ENCODE measurements around the gene EFCAB3.
"Not testable (repeated sequence)": the region's sequence is repeated elsewhere in the genome, so short reads cannot be mapped to it uniquely, and the experiment has no call there.

Gene EFCAB3

DNA sequence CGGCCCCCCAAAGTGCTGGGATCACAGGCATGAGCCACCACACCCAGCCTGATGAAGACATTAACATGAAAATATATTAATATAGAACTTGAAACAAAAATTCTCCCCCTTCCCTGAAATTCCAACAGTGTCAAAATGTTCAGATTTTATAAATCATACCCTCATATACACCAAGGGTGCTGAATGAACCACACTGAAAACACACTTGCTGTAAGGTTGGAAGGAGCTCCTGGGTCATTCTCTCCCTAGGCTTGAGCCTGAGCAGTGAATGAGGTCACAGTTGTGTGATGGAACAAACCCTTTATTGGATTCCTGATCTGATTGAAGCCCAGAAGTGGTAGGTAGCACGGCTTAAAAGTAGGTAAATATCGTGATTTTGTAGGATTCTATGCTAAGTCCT lies at the start of gene EFCAB3:
TSS of gene EFCAB3 (plus strand) at position 301 of the 400 bp plus-strand sequence. CDS start 2,427 bp downstream, outside the sequence.
- Mint-ChIP-seq H3K4me1 (no peaks in the 10 kb centered on the region), H3K9me3 (no peaks in the 10 kb centered on the region), H3K27ac (no peak within 1 kb of the TSS), H3K4me3 (no peak within 1 kb of the TSS), H3K27me3 (peaks cover 9% of the 10 kb centered on the region)
- ATAC-seq: no peak
- DNase-seq: no peak

DNA sequence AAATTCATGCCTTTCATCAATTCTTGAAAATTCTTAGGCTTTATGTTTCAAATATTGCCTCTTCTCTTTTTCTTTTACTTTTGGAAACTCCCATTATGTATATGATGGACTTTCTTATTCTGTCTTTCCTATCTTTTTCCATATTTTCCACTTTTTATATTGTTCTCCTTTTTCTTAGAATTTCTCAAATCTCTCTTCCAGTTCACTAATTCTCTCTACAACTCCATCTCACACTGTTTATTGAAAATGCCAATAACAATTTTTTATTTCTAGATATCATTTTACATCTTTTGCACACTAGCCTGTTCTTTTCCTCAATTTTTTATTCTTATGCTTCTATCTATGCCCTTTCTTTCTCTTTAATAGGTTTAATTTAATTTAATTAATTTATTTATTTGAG lies 43.8 kb upstream of the EFCAB3 start:
- Mint-ChIP-seq H3K4me3 (no peak overlapping the region), H3K27me3 (no peaks in the 10 kb centered on the region), H3K4me1 (no peaks in the 10 kb centered on the region), H3K9me3 (peaks cover 5 to 8% of the 10 kb centered on the region in 2 donors), H3K27ac (no peak overlapping the region)
- no peak for DNase-seq
- no peak for ATAC-seq

DNA sequence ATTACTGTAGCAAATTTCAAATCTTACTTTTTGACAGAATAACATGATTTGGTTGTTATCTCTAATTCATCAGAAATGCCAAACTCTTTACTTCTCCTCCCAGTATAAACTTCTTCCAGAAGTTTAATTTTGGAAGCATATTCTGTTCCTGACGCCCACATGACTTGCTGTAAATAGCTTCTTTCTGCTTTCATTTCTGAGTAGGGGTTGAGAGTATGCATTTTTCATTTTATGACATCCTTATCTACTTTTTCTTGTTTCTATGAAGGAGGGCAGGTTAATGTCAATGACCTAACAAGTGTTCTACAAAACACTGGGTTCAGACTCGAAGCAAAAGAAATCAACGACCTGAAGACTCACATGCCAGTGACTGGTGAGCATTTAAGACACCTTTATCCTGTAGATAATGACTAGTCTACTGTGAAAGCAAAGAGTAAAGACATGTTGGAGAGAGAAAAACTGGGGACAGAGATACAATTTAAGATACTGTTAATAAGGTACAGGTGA lies 36.5 kb upstream of the EFCAB3 start:
- no peaks in the 10 kb centered on the region for H3K4me1 Mint-ChIP-seq
- DNase-seq: no peak
- no peak for ATAC-seq
- peaks cover 48% of the 10 kb centered on the region for H3K27me3 Mint-ChIP-seq
- H3K9me3 Mint-ChIP-seq: peaks cover 0 to 5% of the 10 kb centered on the region in 2 donors
- H3K4me3 Mint-ChIP-seq: no peak overlapping the region
- H3K27ac Mint-ChIP-seq: no peak overlapping the region

DNA sequence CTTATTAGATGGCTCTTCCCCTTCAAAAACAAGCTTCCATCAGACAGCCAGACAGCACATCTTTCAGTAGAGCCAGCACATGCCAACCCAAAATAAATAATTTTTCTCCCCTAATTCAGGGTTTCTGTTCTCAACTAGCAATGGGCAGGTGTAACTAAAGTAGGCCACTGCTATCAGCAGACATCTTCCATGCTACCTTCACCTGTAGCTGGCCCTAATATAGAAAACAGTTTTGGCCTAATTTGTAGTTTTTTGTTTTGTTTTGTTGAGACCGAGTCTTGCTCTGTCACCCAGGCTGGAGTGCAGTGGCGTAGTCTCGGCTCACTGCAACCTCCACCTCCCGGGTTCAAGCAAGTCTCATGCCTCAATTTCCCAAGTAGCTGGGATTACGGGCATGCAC lies 29.2 kb upstream of the EFCAB3 start:
- ATAC-seq: no peak
- Mint-ChIP-seq H3K27me3 (peaks cover 53% of the 10 kb centered on the region), H3K4me3 (no peak overlapping the region), H3K27ac (no peak overlapping the region), H3K4me1 (no peaks in the 10 kb centered on the region), H3K9me3 (peaks cover 0 to 5% of the 10 kb centered on the region in 2 donors)
- DNase-seq: no peak

DNA sequence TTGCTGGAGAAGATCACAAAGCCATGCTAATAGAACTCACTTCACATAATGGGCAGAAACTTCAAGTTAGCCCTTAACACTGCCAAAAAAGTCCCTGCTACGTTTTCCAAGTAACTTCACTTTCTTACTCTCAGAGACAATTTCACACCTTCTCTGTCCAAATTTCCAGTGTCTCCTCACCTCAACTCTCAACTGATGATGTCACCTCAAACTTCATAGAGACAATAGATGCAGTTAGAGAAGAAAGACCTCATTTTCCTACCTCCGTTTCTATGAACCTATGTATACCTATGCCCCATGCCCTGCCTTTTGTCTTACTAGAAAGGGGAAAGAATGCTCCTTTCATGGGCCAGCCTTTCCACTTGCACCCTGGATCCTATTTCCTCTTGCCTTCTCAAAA lies 14.2 kb upstream of the EFCAB3 start:
- Mint-ChIP-seq H3K4me1 (no peaks in the 10 kb centered on the region), H3K9me3 (peaks cover 5 to 10% of the 10 kb centered on the region in 2 donors), H3K27ac (no peak overlapping the region), H3K27me3 (peaks cover 9% of the 10 kb centered on the region), H3K4me3 (no peak overlapping the region)
- DNase-seq: no peak
- ATAC-seq: no peak

DNA sequence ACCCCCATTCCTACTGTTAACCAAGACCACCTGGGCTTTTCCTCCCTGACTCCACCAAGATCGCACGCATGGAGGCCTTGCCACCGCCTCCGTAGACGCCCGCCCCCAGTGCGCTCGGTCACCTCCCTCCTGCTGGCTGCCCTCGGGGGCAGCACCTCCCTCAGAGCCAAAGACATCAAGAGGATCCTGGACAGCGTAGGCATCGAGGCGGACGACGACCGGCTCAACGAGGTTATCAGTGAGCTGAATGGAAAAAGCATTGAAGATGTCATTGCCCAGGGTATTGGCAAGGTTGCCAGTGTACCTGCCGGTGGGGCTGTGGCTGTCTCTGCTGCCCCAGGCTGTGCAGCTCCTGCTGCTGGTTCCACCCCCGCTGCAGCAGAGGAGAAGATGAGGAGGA lies 1.2 kb downstream of the EFCAB3 start:
- ATAC-seq (no peak), DNase-seq (no peak)
- Mint-ChIP-seq H3K27ac (no peak overlapping the region), H3K27me3 (peaks cover 9% of the 10 kb centered on the region), H3K9me3 (no peaks in the 10 kb centered on the region), H3K4me3 (no peak overlapping the region), H3K4me1 (no peaks in the 10 kb centered on the region)

DNA sequence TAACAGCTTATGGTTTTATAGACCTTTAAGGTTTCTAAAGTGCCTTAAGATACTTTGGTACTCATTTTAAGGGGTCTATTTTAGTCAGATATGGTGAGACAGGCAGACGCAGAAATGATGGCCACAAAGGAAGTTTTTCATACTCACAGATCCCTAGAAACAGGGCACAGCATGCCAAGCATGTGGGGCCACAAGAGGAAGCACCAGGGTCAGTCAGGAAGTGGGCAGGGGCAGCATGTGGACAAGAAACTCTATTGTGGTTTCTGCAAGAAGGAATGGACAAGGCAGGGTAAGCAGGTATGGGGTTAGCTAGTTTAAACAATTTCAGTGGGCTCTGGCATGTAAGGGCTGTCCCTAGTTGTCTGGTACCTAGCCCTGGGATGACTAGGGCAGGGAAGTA lies 8.5 kb downstream of the EFCAB3 start:
- Mint-ChIP-seq H3K4me3 (no peak overlapping the region), H3K27me3 (no peaks in the 10 kb centered on the region), H3K9me3 (no peaks in the 10 kb centered on the region), H3K27ac (no peak overlapping the region), H3K4me1 (no peaks in the 10 kb centered on the region)
- ATAC-seq (no peak), DNase-seq (no peak)

DNA sequence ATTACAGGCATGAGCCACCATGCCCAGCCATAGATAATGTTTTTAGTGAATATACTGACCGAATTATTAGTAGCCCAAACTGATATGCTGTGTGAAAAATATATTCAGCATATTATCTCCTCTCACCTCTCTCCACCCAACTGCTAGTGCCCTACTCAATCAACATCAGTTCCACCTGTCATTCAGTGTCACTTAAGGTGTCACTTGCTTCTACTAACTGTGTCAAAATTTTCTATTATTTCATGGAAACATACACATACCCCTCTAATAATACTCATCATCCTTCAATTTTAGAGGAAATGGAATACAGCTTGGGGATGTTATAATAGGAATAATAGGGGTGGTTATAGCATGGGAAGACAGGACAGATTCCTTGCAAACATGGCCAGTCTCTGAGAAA lies 12.6 kb downstream of the EFCAB3 start:
- H3K4me1 Mint-ChIP-seq: no peaks in the 10 kb centered on the region
- H3K9me3 Mint-ChIP-seq: no peaks in the 10 kb centered on the region
- H3K4me3 Mint-ChIP-seq: no peak overlapping the region
- no peak for ATAC-seq
- no peak overlapping the region for H3K27ac Mint-ChIP-seq
- peaks cover 11% of the 10 kb centered on the region for H3K27me3 Mint-ChIP-seq
- no peak for DNase-seq

DNA sequence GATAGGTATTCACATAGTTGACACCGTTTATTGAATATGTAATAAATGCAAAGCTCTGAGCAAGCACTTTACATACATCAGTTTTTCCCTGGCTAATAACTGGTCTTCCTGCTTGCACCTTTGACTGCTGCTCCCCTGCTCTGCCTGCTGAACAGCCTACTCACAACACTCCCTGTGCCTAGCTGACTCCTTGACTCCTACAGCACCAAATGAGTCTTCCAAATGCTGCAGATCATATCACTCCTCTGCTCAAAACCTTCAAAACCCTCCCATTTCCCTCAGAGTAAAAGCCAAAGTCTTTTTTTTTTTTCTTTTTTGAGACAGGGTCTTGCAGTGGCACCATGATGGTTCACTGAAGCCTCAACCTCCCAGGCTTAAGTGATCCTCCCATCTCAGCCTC lies 18.5 kb downstream of the EFCAB3 start:
- Mint-ChIP-seq H3K4me3 (no peak overlapping the region), H3K4me1 (no peaks in the 10 kb centered on the region), H3K27ac (no peak overlapping the region), H3K9me3 (no peaks in the 10 kb centered on the region), H3K27me3 (peaks cover 40% of the 10 kb centered on the region)
- no peak for ATAC-seq
- DNase-seq: no peak

DNA sequence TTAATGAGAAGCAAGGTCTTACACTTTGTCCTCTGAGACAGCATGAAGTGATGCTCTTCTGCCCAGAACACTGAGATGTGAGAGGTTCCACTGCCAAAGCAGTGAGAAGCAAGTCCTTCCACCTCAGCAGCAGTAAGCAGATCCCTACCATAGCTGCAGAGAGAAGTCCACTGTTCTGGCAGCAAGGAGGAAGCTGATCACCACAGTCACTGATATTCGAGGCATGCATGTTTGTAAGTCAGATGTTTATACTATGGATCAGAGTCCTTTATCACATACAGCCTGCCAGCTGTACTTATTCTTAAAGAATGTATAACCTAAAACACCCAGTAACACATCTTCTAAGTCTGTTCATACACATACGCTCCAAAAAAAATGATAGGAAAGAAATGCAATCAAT lies 25.1 kb downstream of the EFCAB3 start:
- no peaks in the 10 kb centered on the region for H3K4me1 Mint-ChIP-seq
- no peak overlapping the region for H3K27ac Mint-ChIP-seq
- H3K27me3 Mint-ChIP-seq: peaks cover 33% of the 10 kb centered on the region
- DNase-seq (no peak), ATAC-seq (no peak)
- no peaks in the 10 kb centered on the region for H3K9me3 Mint-ChIP-seq
- no peak overlapping the region for H3K4me3 Mint-ChIP-seq

DNA sequence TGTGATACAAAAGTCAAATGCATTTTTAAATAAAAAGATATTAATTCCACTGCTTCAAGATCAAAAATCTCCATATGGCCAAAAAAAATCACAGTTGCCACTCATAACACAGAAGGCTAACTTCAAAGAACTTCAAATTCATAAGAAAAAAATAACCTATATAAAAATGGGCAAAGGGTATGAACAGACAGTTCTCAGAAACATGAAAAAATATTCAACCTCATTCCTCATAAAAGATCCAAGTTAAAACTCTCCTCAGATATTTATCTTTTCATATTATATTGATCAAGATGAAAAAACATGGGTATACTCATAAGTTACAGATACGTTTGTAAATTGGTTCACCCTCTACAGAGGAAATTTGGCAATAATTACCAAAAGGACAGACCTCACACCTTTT lies 32.7 kb downstream of the EFCAB3 start:
- H3K4me3 Mint-ChIP-seq, DNase-seq, H3K27me3 Mint-ChIP-seq, H3K9me3 Mint-ChIP-seq, H3K27ac Mint-ChIP-seq, ATAC-seq, H3K4me1 Mint-ChIP-seq: not testable (repeated sequence)

DNA sequence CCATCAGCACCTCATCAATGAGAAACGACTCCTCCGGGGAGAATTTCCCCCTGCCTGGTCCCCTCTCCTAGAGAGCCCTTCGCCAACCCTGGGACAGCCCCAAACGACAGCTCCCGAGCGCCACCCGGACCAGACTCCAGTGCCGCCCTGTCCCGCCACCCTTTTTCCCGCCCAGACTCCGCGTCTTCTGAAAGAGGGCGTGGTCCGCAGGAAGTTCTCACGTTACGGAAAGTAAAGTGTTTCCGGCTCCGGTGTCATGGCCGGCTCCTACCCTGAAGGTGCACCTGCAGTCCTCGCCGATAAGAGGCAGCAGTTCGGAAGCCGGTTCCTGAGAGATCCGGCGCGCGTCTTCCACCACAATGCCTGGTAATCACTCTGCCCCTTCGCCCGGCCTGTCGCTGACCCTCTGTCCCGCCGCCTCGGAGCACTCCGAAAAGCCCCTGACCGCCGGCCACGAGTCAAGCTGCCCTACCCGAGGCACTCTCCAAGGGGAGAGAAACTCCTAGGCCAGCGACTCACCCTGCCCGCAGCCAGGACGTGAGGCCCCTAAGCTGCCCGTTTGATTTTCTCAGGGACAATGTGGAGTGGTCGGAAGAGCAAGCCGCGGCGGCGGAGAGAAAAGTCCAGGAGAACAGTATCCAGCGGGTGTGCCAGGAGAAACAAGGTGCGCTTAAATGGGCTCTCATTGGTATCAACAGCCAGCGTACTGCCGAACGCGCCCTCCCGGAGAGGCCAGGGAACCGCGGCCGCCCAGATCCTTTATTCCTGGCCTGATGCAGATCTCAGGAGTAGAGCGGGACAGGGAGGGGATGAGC lies 43.5 kb downstream of the EFCAB3 start, which contains the start of gene METTL2A:
TSS of gene METTL2A (plus strand) at position 251 of the 815 bp plus-strand sequence. CDS start at position 257, 6 bp downstream.
- Mint-ChIP-seq H3K4me3 (peak within 1 kb of the TSS; percentile 94 to 99), H3K4me1 (peaks cover 21% of the 10 kb centered on the region), H3K27ac (peak within 1 kb of the TSS; percentile 95 to 99)
- H3K9me3 Mint-ChIP-seq, H3K27me3 Mint-ChIP-seq: not testable (repeated sequence)
- DNase-seq (peak; percentile 80 to 91), ATAC-seq (peak; percentile 96)

DNA sequence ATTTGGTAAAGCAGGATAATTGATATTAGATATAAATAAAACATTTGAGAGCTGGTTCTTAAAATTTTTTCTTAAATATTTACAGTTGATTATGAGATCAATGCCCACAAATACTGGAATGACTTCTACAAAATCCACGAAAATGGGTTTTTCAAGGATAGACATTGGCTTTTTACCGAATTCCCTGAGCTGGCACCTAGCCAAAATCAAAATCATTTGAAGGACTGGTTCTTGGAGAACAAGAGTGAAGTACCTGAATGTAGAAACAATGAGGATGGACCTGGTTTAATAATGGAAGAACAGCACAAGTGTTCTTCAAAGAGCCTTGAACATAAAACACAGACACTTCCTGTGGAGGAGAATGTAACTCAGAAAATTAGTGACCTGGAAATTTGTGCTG lies 45.9 kb downstream of the EFCAB3 start:
- not testable (repeated sequence) for H3K9me3 Mint-ChIP-seq, H3K27ac Mint-ChIP-seq, H3K4me3 Mint-ChIP-seq, DNase-seq, ATAC-seq, H3K27me3 Mint-ChIP-seq
- peaks cover 21% of the 10 kb centered on the region for H3K4me1 Mint-ChIP-seq

DNA sequence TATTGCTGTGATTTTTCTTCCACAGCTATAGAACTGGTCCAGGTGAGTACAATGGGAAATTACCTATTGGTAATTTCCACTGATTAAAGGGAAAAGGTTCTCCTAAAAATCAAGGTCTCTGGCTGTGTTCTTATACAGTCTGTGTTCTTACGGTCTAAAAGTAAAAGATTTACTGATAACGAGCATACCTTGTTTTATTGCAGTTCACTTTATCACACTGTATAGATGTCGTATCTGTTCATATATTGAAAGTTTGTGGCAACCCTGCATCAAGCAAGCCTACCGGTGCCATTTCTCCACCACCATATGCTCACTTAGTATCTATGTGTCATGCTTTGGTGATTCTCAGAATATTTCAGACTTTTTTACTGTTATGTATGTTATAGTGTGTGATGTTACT lies 54.9 kb downstream of the EFCAB3 start:
- not testable (repeated sequence) for H3K4me3 Mint-ChIP-seq, ATAC-seq, H3K9me3 Mint-ChIP-seq, H3K4me1 Mint-ChIP-seq, H3K27me3 Mint-ChIP-seq, DNase-seq, H3K27ac Mint-ChIP-seq

DNA sequence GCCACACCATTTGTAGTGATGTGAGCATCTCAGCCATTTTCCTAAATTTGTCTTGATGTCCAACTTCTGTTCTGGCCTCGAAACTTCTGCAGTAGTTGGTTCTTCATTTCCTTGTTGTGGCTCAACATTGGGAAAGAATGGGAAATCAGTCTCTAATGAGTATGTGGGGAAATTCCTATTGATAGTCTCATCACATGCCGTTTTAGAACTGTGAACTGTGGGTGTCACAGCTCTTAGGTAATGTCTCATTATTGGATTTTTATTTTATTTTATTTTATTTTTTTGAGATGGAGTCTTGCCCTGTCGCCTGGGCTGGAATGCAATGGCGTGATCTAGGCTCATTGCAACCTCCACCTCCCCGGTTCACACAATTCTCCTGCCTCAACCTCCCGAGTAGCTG lies 60.8 kb downstream of the EFCAB3 start:
- not testable (repeated sequence) for H3K9me3 Mint-ChIP-seq, H3K27me3 Mint-ChIP-seq, H3K27ac Mint-ChIP-seq, H3K4me3 Mint-ChIP-seq, DNase-seq, H3K4me1 Mint-ChIP-seq, ATAC-seq

DNA sequence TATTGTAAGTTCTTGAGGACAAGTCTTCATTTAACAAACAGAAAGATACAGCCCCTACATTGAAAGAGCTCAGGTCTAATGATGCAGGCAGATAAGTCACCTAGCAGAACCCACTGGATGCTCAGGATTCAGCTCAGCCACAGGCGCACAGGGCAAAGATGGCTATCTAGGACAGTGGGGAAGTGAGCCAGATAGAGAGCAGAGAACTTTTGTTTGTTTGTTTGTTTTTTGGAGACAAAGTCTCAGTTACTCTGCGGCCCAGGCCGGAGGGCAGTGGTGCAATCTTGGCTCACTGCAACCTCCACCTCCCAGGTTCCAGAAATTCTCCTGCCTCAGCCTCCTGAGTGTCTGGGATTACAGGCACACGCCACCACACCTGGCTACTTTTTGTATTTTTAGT lies 63.7 kb downstream of the EFCAB3 start:
- DNase-seq (no peak), ATAC-seq (no peak)
- Mint-ChIP-seq H3K27me3 (no peaks in the 10 kb centered on the region), H3K4me3 (no peak overlapping the region), H3K4me1 (no peaks in the 10 kb centered on the region), H3K27ac (no peak overlapping the region), H3K9me3 (no peaks in the 10 kb centered on the region)

DNA sequence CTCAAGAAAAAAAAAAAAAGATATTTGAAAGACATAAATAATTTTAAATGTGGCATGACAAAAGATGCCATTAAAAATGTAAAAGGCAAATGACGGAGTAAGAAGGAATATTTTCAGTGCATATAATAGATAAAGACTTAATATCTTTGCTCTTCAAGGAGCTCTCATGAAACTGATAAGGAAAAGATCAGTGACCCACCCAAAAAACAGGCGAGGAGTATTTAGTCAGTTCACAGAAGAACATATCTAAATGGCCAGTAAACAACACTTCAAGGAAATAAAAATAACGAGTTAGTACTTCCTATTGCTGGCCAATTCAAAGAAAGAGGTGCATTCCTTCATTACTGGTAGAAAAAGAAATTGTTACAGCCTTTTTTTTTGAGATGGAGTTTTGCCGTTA lies 65.4 kb downstream of the EFCAB3 start:
- not testable (repeated sequence) for H3K9me3 Mint-ChIP-seq, ATAC-seq, H3K4me3 Mint-ChIP-seq, H3K27me3 Mint-ChIP-seq, H3K27ac Mint-ChIP-seq, DNase-seq, H3K4me1 Mint-ChIP-seq

All from stimulated activated naive CD8-positive, alpha-beta T cell treated with anti-CD3 and anti-CD28 coated beads, Interleukin-15, amount 100 ng/mL, for 72 hours (primary cell).